ENCODE data around the gene ITGAD.

The ITGAD gene

DNA sequence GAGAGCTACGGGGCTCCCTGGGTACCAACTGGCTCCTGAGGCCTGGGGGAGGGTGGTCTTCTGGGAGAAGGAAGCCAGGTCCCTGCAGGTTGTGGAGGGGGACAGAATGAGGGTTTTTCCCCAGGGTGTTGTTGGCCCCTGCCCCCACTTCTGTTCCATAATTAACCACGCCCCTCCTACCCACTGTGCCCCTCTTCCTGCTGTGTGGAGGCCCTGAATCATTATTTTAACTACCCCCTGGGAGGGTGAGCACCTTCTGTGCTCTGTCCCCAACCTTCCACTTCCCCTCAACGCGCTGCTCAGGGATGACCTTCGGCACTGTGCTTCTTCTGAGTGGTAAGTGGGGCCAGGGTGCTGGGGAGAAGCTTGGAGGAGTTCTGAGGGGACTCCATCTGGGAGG, at the start of gene ITGAD:
TSS of gene ITGAD (plus strand) at position 280 of the 400 bp plus-strand sequence. CDS start at position 306, 26 bp downstream.
- no peak for DNase-seq (ENCODE audit: low read depth)

DNA sequence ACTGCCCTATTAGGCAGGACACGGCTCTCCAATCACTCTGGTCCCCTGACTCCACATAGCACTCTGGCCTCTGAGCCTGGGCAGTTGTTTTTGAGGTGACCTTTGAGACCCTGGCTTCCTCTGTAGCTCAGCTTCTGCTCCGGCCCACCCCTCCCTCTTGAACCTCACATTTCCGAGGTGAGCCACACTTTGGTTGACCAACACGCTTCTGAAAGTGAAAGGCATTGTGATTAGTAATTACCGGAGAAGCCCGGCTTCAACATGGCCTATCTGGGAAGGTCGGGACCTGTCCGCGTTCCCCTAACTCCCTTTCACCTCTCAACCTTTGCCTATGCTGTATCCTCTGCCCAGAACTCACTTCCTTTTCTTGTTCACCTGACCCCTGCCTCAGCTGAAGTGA, 48.4 kb upstream of the ITGAD start:
- no peak for DNase-seq (ENCODE audit: low read depth)

DNA sequence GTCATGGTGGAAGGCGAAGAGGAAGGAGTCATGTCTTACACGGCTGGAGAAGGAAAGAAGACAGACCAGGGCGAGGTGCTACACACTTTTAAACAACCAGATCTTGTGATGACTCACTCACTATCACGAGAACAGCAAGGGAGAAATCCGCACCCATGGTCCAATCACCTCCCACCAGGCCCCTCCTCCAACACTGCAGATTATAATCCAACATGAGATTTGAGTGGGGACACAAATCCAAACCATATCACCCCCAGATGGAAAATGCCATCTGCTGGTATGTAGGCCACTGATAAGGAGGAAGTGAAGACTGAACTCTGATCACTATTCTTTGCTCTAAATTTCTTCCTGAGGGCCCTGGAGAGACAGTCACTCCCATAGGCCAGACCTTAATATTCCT, 45.7 kb upstream of the ITGAD start:
- no peak for DNase-seq (ENCODE audit: low read depth)

DNA sequence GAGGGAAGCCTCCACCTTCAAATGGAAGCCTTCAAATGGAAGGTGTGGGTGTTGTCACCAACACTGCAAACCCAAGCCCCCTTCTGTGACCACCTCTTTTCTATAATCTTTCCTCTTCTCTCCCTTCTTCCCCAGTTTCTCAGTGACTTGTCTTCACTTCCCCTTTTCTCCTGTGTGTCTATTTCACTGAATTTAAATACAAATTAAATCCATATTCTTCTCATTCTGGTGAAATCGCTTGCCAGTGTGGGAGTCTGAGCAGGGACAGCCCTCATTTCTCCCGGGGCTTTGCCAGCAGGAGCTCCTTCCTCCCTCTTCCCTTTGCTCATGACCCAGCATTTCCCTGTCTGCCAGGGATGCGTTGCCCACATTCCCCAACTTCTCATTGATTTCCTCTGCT, 44.6 kb upstream of the ITGAD start:
- DNase-seq (ENCODE audit: low read depth) = no peak

DNA sequence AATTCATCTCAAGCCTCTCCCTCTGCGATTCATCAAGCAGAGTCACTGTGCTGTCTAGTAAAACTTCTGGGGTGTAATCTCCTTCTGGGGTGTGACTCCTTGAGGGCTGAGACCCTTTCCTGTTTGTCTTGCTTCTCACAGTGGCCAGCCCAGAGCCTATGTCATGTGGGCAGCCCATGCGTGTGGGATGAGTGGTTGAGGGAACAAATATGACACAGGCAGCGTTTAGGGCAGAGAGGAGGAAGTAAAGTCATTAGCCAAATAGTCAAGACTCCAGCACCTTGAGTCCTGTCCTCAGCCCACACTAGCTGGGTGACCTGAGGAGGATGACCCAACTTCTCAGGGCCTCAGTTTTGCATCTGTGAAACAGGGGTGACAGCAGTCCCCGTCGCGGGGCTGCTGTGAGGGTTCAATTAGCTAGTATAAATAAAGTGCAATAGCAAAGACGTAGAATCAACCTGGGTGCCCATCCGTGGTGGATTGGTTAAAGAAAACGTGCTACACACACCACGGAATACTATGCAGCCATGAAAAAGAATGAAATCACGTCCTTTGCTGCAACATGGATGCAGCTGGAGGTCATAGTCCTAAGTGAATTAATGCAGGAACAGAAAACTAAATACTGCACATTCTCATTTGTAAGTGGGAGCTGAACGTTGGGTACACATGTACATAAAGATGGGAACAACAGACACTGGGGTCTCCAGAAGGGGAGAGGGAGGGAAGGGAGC, 42.7 kb upstream of the ITGAD start:
- no peak for DNase-seq (ENCODE audit: low read depth)

DNA sequence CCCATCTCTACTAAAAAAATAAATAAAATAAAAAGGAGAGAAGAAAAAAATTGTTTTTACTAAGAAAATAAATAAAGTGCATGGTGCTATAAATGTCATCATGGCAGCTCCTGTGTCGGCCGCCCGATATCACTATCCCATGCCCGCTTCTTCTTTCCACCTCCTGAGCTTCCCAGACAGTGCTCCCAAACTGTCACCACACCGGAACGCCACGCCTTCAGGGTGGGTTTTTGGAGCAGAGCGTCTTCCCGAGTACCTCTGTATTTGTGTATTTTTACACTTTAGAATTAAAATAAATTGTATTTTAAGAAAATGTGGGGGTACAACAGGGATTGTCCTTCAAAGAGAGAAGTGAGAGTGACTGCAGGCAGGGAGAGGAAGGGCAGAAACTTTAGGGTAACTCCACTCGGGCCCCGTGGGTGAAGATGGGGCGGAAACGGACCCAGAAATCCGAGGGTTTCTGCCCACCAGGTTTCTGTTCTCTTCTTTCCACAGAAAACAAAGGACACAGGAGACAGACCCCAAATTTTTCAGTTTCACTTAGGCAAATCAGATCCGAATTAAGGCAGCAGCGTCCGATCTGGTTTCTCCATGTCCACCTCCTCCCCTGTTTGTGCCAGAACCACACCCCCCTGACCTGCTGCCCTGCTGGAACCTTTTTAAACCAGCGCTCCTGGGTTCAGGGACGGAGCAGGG, 41.7 kb upstream of the ITGAD start:
- no peak for DNase-seq (ENCODE audit: low read depth)

DNA sequence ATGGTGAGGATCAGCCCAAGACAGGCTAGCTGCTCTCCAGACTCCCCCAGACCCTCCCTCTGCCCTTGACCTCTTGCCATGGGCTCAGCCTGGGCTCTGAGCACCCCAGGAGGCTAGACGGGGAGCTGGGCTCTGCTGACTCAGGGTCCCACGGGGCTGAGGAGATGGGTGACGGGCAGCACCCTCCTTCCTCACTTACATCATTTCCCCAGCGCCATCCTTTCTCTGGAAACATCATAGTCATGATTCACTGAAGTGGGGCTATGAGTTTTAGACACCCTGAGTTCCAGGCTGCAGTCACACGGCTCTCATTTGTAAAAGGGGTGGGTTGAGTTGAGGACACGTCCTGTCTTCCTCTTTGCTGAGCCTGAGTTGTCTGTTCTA, 41.2 kb upstream of the ITGAD start:
- no peak for DNase-seq (ENCODE audit: low read depth)

DNA sequence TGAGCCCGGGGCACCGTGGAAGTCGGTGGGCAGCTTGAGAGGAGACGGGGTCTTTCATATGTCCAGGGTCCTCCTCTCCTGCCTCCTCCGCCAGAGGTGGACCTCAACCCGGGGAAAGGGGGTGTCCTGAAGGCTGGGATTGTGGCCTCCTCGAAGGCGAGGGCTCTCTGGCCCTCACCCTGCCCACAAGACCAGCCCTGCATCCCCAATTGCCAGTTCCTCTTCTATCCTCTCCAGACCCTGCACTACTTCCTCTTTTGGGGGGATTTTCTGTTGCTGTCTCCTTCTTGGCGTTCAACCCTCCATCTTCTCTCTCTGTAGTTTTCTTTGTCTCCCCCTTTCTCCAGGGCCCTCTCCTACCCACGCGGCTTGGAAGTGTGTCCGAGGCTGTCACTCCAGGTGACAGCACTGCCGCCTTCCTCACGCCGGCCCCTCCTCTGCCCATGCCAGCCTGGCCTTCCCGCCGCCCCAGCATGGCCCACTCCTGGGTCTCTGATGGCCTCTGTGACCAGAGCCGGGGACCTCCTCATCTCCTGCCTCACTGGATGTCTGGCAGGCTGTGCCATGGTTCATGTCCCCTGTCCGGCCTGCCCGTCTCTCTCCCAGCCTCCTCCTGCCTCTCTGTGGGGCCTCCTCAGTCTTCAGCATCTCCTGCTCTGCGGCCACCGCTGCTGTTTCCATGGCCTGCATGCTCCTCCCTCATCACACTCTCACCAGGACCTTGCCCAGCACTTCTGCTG, 40.6 kb upstream of the ITGAD start:
- no peak for DNase-seq (ENCODE audit: low read depth)

DNA sequence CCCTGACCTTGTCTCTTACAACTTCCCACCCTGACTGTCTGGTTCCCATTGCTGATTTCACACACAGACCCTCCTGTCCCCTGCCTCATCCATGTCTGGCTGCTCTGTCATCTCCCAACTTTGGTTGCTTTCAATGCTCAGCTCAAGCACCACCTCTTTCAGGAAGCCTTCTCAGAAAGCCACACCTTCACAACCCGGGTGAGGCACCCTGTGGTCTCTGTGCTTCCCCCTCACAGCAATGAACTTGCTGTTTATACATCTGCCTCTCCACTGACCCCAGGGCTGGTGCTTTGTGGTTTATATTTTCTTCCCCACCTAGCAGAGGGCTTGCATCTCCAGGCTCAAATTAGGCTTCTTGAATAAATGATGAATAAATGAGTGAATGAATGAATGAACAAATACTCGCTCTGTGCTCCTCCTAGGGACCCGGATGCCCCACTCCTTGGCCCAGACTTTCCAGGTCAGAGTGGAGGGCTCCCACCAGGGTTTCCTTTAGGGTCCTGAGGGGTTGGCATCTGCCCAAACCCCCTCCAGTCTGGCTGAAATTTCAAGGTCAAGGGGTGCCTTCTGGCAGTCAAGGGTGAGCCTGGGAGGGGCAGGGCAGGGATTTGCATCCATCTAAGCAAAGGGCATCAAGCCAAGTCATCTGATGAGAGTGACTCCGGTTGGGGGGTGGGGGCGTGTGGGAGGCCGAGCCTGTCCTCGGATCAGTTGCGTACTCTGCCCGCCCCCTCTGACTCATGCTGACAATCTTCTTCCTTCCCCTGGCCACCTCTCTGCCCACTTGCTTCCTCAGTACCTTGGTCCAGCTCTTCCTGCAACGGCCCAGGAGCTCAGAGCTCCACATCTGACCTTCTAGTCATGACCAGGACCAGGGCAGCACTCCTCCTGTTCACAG, 38.5 kb upstream of the ITGAD start, which contains the start of gene ITGAX:
TSS of gene ITGAX (plus strand) at position 783 of the 898 bp plus-strand sequence. CDS start at position 862, 79 bp downstream.
- DNase-seq (ENCODE audit: low read depth) = peak; percentile 31

DNA sequence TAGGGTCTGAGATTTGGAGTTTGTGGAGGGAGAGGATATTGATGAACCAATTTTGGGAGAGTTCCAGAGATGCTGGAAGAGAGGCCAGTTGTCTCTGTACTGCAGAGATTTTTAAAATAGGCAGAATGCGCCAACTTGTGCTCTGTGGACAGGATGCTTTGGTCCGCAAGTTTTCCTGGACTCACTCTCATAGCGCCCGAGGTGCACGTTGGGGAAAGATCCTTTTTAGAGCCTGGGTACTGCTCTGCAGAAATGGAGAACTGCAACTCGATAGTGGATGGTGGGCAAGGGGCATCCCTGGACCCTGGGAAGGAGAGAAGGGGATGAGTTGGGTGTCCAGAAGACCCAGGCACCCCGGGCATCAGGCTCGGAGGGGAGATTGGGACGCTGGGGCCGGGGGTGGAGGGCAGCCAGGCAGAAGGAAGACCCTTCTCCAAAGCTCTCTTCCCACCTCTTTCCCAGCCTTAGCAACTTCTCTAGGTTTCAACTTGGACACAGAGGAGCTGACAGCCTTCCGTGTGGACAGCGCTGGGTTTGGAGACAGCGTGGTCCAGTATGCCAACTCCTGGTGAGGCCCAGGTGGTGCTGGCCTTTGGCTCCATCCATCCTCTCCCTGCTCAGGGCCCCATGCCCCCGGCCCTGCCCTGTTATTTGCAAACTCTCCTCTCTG, 37.6 kb upstream of the ITGAD start:
- no peak for DNase-seq (ENCODE audit: low read depth)

DNA sequence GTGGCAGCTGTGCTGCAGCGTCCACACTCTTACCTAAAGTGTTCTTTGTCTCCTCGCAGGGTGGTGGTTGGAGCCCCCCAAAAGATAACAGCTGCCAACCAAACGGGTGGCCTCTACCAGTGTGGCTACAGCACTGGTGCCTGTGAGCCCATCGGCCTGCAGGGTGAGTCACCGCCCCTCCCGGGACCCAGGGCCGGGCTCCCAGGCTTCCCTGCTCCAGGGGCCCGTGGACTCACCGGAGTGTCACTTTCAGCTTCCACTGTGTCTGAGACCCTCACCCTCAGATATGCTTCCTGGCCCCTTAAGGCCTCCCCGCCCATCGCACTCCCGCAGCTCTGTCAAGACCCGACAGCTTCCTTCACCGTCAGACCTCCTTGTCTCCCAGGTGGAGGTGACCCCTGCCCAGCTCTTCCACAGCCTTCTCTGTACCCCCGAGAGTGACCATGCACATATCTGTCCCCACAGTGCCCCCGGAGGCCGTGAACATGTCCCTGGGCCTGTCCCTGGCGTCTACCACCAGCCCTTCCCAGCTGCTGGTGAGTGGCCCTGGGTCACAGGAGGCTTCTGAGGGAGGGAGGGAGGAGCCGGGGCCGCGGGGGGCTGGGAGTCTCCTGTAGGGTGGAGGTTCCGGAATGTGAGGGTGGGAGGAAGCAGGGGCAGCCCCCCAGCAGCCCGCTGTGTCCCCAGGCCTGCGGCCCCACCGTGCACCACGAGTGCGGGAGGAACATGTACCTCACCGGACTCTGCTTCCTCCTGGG, 36.4 kb upstream of the ITGAD start:
- DNase-seq (ENCODE audit: low read depth) = no peak

DNA sequence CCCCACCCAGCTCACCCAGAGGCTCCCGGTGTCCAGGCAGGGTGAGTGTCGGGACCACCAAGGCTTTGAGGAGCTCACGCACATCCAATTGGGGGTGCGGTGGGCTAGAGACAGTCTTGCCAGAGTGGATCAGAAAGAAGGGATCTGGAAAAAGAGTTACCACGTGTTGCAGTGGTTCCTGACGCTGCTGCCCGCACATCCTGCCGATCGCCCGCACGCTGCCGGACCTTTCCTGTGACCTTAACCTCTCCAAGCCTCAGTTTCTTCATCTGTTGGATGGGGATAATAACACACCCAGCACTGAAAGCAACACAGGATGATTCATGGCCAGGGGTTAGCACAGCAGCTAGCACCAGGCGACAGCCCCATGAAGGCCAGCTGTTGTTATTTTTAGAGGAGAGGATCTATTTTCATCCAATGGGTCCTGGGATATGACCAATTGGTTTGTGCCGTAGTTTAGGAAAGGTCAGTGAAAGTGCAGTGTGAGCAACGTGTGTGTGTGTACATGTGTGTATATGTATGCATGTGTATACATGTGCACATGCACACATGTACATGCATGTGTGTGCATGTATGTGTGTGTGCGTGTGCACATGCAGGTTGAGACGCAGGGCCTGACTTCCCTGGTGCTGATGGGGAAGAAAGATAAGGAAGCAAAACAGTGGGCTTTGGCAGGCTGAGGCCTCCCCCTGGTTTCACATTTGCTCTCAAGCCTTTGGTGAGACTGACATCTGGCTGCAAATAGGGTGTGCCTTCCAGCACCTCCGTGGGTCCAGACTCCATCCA, 35.6 kb upstream of the ITGAD start:
- no peak for DNase-seq (ENCODE audit: low read depth)

DNA sequence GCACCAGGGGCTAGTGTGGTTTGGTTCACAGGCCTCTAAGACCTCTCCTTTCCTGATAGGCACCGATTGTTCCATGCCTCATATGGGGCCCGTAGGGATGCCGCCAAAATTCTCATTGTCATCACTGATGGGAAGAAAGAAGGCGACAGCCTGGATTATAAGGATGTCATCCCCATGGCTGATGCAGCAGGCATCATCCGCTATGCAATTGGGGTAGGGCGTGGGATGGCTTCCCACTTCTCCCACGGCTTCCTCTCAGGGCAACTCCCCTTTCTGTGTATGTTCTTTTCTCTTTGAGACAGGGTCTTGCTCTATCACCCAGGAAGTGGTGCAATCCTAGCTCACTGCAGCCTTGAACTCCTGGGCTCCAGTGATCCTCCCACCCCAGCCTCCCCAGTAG, 32.9 kb upstream of the ITGAD start:
- DNase-seq (ENCODE audit: low read depth) = no peak

DNA sequence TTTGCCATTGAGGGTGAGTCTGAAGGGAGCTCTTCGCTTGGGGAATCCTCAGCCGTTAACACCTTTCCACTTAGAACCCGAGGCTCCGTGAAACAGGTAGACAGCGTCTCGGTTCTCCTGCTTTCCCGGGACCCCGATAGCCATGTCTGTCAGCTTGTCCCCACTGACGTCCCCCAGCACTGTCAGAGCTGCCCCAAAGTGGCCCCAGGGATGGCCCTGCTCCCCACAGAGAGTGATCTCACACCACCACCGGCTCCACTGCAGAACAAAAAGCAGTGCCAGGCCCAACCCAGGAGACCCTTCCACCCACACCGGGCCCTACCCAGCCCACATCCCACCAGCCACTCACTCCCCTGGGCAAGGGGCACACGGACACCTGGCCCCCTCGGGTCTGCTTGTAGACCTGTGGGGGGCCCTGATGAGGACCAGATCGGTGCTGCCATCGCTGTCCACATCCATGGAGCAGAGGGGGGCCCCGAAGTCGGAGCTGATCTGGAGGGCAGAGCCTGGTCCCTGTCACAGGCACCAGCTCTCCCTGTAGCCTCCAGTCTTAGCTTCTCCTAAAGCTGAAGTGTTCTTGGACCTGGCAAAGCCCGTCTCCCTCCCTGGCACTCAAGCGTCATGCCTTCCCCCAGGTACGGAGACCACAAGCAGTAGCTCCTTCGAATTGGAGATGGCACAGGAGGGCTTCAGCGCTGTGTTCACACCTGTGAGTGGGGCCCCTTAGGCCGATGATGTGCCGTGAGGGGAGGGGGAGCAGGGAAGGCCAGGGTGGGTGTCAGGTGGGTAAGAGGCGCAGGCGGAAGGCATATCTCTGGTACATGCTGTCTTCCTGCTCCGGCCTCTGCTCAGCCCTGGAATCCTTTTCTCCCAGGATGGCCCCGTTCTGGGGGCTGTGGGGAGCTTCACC, 31.7 kb upstream of the ITGAD start:
- no peak for DNase-seq (ENCODE audit: low read depth)

DNA sequence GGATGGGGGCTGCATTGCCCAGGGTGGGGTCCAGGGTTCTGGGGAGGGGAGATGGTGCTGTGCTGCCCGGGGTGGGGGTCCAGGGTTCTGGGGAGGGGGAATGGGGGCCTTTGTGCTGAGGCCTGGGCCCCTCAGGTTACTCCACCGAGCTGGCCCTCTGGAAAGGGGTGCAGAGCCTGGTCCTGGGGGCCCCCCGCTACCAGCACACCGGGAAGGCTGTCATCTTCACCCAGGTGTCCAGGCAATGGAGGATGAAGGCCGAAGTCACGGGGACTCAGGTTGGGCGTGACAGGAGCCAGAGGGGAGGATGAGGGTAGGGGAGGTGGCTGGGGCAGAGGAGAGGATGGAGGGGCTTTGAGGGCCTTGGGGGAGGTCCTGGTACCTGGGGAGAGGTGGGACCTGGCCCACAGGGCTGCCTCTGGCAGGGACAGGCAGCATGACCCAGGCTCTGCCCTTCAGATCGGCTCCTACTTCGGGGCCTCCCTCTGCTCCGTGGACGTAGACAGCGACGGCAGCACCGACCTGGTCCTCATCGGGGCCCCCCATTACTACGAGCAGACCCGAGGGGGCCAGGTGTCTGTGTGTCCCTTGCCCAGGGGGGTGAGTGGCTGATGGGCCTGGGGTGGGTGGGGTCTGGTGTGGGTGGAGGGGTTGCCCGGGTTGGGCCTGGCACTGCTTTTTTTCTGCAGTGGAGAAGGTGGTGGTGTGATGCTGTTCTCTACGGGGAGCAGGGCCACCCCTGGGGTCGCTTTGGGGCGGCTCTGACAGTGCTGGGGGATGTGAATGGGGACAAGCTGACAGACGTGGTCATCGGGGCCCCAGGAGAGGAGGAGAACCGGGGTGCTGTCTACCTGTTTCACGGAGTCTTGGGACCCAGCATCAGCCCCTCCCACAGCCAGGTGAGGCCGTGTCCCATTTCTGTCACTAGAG, 30.4 kb upstream of the ITGAD start:
- no peak for DNase-seq (ENCODE audit: low read depth)

DNA sequence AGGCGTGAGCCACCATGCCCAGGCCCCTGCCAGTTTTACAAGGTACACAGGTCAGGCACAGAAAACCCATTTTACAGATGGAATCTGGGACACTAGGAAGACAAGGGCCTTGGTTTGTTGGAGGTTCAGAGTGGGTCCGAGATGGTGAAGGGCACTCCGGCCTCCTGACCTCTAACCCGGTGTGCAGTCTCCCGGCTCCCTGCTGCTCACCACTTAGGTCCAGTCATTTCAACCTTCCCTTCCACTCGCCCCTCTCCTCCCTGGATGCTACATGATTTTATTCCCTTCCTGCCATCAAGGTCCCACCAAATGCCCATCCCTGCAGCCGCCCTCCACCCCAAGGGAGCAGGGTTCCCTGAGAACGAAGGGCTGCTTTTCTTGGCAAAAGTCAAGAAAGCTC, 29.4 kb upstream of the ITGAD start:
- no peak for DNase-seq (ENCODE audit: low read depth)

DNA sequence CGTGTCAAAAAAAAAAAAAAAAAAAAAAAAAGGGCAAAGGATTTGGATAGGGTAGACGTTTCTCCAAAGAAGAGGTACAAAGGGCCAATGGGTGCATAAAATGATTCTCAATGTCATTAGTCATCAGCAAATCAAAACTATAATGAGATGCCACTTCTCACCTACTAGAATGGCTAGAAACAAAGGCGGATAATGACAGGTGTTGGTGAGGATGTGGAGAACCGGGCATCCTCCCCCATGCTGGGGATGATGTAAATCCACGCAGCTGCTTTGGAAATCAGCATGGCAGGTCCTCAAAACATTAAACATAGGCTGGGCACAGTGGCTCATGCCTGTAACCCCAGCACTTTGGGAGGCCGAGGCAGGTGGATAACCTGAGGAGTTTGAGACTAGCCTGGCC, 28.7 kb upstream of the ITGAD start:
- no peak for DNase-seq (ENCODE audit: low read depth)

All from stimulated activated CD8-positive, alpha-beta memory T cell treated with anti-CD3 and anti-CD28 coated beads, Interleukin-15, amount 100 ng/mL, for 24 hours (primary cell).